Caco-2 (cell line): ENCODE data around the gene CSNK1A1. TPM values are rescaled to one million over a fixed set of nuclear protein-coding genes. Genes with fewer than 3 reads are reported as not detected.

Experiments
- BruUV-seq: library from RNA; stranded (reverse); fragments of 400-500 nt; replicated peaks from 2 replicates; lab custom pipeline; 2021; lab: Mats Ljungman, UMichigan
- CTCF ChIA-PET: fragments of 300-600 bp; sonication (Branson Sonifier 250); formaldehyde crosslinking; loops from one replicate; lab custom pipeline; 2022; ENCODE audit warnings: antibody characterized with exemption; lab: Charles Lee
- POLR2A ChIA-PET: fragments of 300-600 bp; sonication (Branson Sonifier 250); formaldehyde crosslinking; loops from one replicate; lab custom pipeline; 2022; ENCODE audit warnings: antibody characterized with exemption; lab: Charles Lee
- DNase-seq, 2 experiments: peaks; one replicate each; pipeline versions ENCODE4 v3.0.0 to v3.0.0-alpha.2; 2020 to 2022
- H3K27me3 ChIP-seq: replicated peaks from 2 replicates; pipeline ENCODE4 v1.6.0; 2011; ENCODE audit warnings: low read length; ENCODE audit not compliant: control insufficient read depth, insufficient read depth
- H3K36me3 ChIP-seq: 2 replicates; pipeline ENCODE4 v1.5.1; 2011; ENCODE audit warnings: low read length; ENCODE audit not compliant: control insufficient read depth, insufficient read depth
- H3K4me1 ChIP-seq: fragments of 250-450 bp; sonication (Bioruptor Pico); 2 replicates; pipeline ENCODE4 v1.5.1; 2020; ENCODE audit warnings: mild to moderate bottlenecking
- H3K4me3 ChIP-seq: 2 replicates; pipeline ENCODE4 v1.5.1; 2011; ENCODE audit warnings: low read depth, mild to moderate bottlenecking, control low read depth, low read length
- H3K9me3 ChIP-seq: fragments of 250-450 bp; sonication (Bioruptor Pico); 2 replicates; pipeline ENCODE4 v1.5.1; 2020; ENCODE audit warnings: mild to moderate bottlenecking, moderate library complexity
- H3K27ac Mint-ChIP-seq: one replicate; pipeline ENCODE4 v1.8.0; 2022; ENCODE audit warnings: mixed read lengths; ENCODE audit not compliant: unreplicated experiment
- H3K27me3 Mint-ChIP-seq: one replicate; pipeline ENCODE4 v1.8.0; 2022; ENCODE audit warnings: mixed read lengths; ENCODE audit not compliant: insufficient read depth, unreplicated experiment
- H3K36me3 Mint-ChIP-seq: one replicate; pipeline ENCODE4 v1.8.0; 2022; ENCODE audit warnings: mild to moderate bottlenecking, mixed read lengths; ENCODE audit not compliant: insufficient read depth, unreplicated experiment
- H3K4me1 Mint-ChIP-seq: one replicate; pipeline ENCODE4 v1.8.0; 2022; ENCODE audit warnings: low read depth, mixed read lengths; ENCODE audit not compliant: unreplicated experiment
- H3K4me3 Mint-ChIP-seq: one replicate; pipeline ENCODE4 v1.8.0; 2022; ENCODE audit warnings: mild to moderate bottlenecking, moderate library complexity, mixed read lengths; ENCODE audit not compliant: unreplicated experiment
- H3K9me3 Mint-ChIP-seq: one replicate; pipeline ENCODE4 v1.8.0; 2022; ENCODE audit warnings: mixed read lengths; ENCODE audit not compliant: unreplicated experiment
- CTCF ChIP-seq, 2 experiments: fragments of 200-600 bp in 1 of 2; IDR thresholded peaks; 1 replicate in 1 of 2; 2 replicates in 1 of 2; pipeline versions ENCODE4 v1.5.1 to v1.8.0; 2011 to 2022; ENCODE audit warnings: antibody characterized with exemption in 1 of 2, control low read depth in 1 of 2, inconsistent platforms in 1 of 2, low read depth in 1 of 2, low read length in 1 of 2, mild to moderate bottlenecking in 1 of 2, moderate library complexity in 1 of 2; ENCODE audit not compliant: insufficient read depth in 1 of 2, severe bottlenecking in 1 of 2, unreplicated experiment in 1 of 2
- intact Hi-C: fragments of 100-400 bp; cut with micrococcal nuclease; formaldehyde crosslinking; loops from one replicate; pipeline ENCODE4 v1.10.0; 2022; ENCODE audit not compliant: unreplicated experiment
- total RNA-seq: library from RNA; stranded (reverse); gene quantifications from 2 replicates; pipeline ENCODE4 v1.2.3, GENCODE V29; 2022

CSNK1A1 gene
- total RNA-seq, 1 experiment from 2014 or later = 264 TPM

GRCh38 chr5:149532413-149532812 lies 18.8 kb downstream of the CSNK1A1 start:
- no TSS peak for BruUV-seq
- DNase-seq = no peak
- CTCF ChIA-PET = no interaction called here
- H3K27me3 ChIP-seq = no peaks in the 10 kb centered on the region
- no peak for TF ChIP-seq CTCF (IDR thresholded peaks at IDR 0.05; ENCODE audit: insufficient read depth in 1 of 2, low read depth in 1 of 2, low read length in 1 of 2, severe bottlenecking in 1 of 2, unreplicated experiment in 1 of 2)
- Mint-ChIP-seq H3K36me3 (peaks cover 42% of the 10 kb centered on the region), H3K27ac (no peak overlapping the region), H3K27me3 (no peaks in the 10 kb centered on the region), H3K4me1 (peaks cover 46% of the 10 kb centered on the region), H3K9me3 (no peaks in the 10 kb centered on the region), H3K4me3 (no peak overlapping the region)
- no peak overlapping the region for H3K4me3 ChIP-seq
- intact Hi-C loops = no loop called here
- H3K4me1 ChIP-seq = peaks cover 14% of the 10 kb centered on the region
- no peaks in the 10 kb centered on the region for H3K36me3 ChIP-seq
- POLR2A ChIA-PET = no interaction called here
- H3K9me3 ChIP-seq = no peaks in the 10 kb centered on the region

DNA sequence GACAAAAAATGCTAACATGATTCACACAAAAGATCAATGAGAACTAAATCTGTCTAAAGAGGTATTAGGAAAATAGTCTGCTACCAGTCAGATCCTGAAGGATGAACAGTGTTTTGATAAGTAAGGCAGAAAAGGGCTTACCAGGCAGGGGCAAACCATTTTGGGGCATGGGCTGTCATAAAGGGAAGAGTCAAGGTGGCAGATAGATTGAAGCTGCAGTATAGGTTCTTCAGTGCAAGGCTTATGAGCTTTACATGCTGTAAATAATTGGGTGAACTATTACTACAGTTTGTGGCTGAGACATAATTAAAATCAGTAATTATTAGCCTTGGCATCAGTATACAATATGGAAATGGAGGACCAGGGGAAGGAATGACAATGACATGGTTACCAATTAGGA lies 21.8 kb downstream of the CSNK1A1 start:
- H3K4me3 Mint-ChIP-seq = no peak overlapping the region
- no TSS peak for BruUV-seq
- H3K36me3 Mint-ChIP-seq = peaks cover 30% of the 10 kb centered on the region
- H3K4me1 ChIP-seq = peaks cover 17% of the 10 kb centered on the region
- no peak for DNase-seq
- H3K27me3 ChIP-seq = no peaks in the 10 kb centered on the region
- no peak overlapping the region for H3K27ac Mint-ChIP-seq
- no peak overlapping the region for H3K4me3 ChIP-seq
- intact Hi-C loops = no loop called here
- H3K4me1 Mint-ChIP-seq = peaks cover 39% of the 10 kb centered on the region
- ChIA-PET CTCF (interaction anchor here (0.6 kb wide), 1 partner anchor 87 kb away, joined by 3 read pairs; no protein-coding TSS in a partner anchor), POLR2A (no interaction called here)
- no peaks in the 10 kb centered on the region for H3K36me3 ChIP-seq
- no peaks in the 10 kb centered on the region for H3K27me3 Mint-ChIP-seq
- H3K9me3 Mint-ChIP-seq = no peaks in the 10 kb centered on the region
- no peaks in the 10 kb centered on the region for H3K9me3 ChIP-seq
- TF ChIP-seq CTCF (IDR thresholded peaks at IDR 0.05; ENCODE audit: insufficient read depth in 1 of 2, low read depth in 1 of 2, low read length in 1 of 2, severe bottlenecking in 1 of 2, unreplicated experiment in 1 of 2) = no peak

DNA sequence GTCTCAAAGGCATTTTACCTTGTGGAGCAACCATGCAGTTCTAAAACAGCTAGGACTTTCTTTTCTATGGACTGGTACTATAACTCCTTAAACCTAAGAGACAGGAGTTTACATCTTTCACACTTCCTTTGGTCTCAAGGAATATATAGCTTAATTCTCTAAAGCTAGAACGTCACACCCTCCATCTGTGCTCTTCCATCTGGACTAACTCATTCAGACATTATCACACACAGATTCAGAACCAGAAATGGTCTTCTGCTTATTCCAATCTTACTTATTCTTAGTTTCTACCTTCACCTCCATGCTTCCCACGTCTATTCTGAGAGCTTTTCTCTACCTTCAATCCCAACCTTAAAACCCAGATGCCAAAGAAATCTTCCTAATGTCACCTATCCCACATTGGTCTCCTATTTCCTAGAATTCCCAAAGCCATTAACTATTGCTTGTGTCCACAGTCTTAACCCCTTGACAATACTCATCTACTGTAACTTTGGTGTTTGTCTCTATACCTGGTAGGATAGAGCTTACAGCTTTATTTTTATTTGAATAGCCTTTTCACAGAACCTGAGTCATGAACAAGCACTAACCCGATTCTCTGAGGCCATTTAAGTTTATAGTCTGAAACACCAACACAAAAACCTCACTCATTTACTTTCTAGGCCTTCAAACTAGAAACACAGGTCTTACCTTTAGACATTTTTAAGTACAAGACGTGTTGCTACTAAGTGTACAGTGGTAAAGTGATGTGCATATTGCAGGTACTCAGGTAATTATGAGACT lies 22.8 kb downstream of the CSNK1A1 start:
- CTCF ChIA-PET = interaction anchor here (0.6 to 1.1 kb wide), 2 partner anchors 17 to 90 kb away, joined by 4 read pairs; no protein-coding TSS in a partner anchor
- Histone ChIP-seq H3K4me1 (peaks cover 17% of the 10 kb centered on the region), H3K36me3 (no peaks in the 10 kb centered on the region), H3K4me3 (no peak overlapping the region), H3K27me3 (no peaks in the 10 kb centered on the region), H3K9me3 (no peaks in the 10 kb centered on the region)
- BruUV-seq = no TSS peak
- peaks cover 34% of the 10 kb centered on the region for H3K4me1 Mint-ChIP-seq
- TF ChIP-seq CTCF (IDR thresholded peaks at IDR 0.05; ENCODE audit: insufficient read depth in 1 of 2, low read depth in 1 of 2, low read length in 1 of 2, severe bottlenecking in 1 of 2, unreplicated experiment in 1 of 2) = no peak
- H3K27me3 Mint-ChIP-seq = no peaks in the 10 kb centered on the region
- peaks cover 32% of the 10 kb centered on the region for H3K36me3 Mint-ChIP-seq
- no peak overlapping the region for H3K4me3 Mint-ChIP-seq
- POLR2A ChIA-PET = interaction anchor here (0.6 kb wide), 1 partner anchor 22 kb away, joined by 3 read pairs; no protein-coding TSS in a partner anchor
- intact Hi-C loops = no loop called here
- no peaks in the 10 kb centered on the region for H3K9me3 Mint-ChIP-seq
- no peak overlapping the region for H3K27ac Mint-ChIP-seq
- no peak for DNase-seq
